Activated effector memory CD4-positive, alpha-beta T cell treated with Interleukin-2 at 50 U/mL for 16 hours (primary cell): Measurements from ENCODE around the gene TMEM38A.
"Not testable (repeated sequence)": the region's sequence is repeated elsewhere in the genome, so short reads cannot be mapped to it uniquely, and the experiment has no call there.

Source experiments
- DNase-seq: peaks from one replicate; pipeline ENCODE4 v3.0.0-alpha.2; 2020

Gene TMEM38A

DNA sequence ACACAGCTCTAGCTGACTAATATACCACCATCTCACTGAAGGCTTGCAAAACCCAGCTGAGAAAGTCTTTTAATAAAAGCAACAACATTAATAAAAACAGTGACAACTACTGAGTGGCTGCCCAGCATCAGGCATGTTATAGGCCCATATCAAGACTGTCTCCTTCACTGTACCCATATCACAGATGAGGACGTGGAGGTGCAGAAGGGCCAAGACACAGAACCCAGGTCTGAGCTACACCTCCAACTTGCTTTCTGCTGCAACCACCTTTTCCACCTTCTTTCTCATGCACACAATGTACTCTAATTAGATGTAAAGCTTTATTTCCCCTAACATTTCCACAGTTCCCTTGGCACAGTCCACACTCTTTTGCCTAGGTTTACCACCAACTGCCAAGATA, 22.3 kb upstream of the TMEM38A start:
- DNase-seq, result no peak

DNA sequence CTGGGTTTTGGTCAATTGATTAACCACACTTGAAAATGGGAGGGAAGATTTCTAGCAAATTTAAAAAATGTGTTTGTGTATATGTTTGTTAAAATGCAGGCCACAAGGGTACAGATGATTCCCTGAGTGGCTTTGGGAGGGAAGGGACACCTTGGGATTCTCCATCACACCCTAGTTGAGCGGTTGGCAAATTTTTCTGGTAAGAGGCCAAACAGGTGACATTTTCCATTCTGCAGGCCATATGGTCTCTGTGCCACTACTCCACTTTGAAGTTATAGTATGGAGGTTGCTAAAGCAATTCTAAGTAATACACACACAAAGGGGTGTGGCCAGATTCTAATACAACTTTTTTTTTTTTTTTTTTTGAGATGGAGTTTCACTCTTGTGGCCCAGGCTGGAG, 20.0 kb upstream of the TMEM38A start:
- DNase-seq, result no peak

DNA sequence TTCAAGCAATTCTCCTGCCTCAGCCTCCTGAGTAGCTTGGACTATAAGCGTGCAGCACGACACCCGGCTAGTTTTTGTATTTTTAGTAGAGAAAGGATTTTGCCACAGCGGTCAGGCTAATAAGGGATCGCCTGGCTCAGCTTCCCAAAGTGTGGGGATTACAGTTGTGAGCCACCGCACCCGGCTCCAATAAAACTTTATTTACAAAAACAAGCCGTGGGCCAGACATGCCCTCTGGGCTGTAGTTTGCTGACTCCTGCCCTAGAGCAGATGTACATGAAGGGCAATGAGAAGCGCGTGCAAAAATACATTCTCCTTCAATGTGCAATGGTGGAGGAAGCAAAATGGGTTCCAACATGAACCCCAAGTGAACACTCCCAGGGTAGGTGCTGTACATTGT, 19.2 kb upstream of the TMEM38A start:
- no peak for DNase-seq

DNA sequence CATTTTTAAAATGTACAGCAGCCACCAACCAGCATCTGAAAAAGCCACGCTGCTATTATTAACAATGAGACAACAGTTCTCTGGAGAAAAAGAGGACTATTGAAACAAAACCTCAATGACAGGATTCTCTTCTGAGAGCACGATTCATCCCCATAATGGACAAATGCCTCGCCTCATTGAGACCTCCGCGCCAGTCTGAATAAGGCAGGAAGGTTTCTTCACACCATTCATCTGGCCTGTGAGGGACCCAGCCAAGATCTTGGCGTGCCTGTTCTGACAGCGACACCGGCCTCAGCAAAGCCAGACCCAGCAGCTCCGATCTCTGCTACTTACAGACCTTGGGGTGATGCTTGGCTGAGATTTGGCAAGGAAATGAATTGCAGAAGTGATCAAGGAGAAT, 15.8 kb upstream of the TMEM38A start:
- no peak for DNase-seq

DNA sequence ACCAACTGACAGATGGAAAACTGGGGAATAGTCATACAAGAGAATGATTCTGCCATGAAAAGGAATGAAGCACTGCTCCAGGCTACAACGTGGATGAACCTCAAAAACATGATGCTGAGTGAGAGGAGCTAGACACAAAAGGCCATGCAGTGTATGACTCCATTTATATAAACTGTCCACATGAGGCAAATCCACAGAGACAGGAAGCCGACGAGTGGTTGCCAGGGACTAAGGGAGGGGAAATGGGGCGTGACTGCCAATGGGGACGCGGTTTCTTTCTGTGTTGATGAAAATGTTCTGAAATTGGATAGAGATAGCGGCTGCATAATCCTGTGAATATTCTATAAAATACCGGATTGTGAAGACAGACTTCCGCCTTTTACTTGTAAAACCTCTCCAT, 11.2 kb upstream of the TMEM38A start:
- DNase-seq, result no peak

DNA sequence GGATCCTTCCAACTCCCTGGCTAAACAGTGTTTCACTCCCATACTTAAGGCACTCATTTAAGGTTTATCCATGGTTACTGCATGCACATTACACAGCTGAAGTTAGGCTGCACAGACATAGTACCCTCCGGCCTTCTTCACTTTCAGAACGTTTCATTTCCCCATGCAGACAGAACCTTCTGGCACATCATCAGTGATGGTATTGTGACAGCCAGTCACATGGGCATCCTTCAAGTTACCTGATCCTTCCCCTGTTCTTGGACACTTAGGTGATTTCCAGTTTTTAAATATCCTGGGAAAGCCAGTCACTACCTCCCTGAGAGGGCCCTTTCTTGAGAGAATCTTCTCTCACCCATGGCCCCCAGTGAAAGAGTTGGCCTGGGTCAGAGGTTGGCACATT, 10.1 kb upstream of the TMEM38A start:
- no peak for DNase-seq

DNA sequence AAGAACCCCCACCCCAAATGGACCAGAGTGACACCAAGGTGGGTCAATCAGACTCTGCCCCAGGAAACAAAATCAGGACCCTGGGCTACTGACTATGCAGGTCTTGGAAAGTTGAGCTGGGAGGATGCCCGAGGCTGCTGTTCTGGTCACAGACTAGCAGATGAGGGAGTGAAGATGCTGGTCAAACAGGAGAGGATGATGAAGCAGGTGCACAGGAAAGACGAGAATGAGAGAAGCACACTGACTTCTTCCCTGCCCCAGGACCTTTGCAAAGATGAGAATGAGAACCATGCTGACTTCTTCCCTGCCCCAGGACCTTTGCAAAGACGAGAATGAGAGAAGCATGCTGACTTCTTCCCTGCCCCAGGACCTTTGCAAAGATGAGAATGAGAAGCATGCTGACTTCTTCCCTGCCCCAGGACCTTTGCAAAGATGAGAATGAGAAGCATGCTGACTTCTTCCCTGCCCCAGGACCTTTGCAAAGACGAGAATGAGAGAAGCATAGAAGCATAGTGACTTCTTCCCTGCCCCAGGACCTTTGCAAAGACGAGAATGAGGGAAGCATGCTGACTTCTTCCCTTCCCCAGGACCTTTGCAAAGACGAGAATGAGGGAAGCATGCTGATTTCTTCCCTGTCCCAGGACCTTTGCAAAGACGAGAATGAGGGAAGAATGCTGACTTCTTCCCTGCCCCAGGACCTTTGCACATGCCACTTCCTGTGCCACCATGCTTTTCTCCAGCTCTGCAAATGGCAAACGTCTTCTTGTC, 9.3 kb upstream of the TMEM38A start:
- not testable (repeated sequence) for DNase-seq

DNA sequence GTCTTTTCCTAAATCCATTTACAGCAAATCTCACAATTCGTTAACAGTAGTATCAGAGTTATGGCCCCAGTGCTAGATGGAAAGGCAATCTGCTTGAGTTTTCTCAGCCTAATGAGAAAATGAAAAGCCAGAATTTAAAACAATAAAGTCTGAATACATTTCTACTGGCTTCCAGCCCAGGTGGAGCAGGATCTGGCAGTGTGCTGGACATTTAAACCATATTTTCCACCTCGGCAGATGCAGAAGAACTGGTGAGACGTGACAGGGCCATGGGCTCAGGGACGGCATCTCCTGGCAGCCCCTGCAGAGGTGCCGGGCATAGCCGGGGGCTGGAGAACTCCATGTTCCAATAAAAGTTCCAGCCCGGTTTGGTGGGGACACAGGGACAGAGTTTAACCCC, 8.1 kb upstream of the TMEM38A start:
- DNase-seq, result no peak

DNA sequence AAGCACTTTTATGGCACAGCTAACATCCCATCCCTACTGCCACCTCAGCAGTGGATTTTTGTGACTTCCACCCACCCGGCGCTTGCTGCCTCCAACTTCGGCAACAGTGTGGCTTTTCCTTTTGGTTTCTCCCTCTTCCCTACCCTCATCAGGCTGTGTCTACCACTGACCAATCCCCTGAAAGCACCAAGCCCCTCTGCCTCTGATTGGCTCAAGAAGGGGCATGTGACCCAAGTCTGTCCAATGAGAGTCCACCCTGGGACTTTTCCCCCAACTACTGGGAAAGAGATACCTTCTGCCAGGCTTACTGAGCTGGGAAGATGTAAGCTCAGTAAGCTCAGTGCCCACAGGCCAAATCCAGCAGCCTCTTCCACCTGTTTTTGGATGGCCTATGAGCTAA, 6.8 kb upstream of the TMEM38A start:
- DNase-seq, result no peak

DNA sequence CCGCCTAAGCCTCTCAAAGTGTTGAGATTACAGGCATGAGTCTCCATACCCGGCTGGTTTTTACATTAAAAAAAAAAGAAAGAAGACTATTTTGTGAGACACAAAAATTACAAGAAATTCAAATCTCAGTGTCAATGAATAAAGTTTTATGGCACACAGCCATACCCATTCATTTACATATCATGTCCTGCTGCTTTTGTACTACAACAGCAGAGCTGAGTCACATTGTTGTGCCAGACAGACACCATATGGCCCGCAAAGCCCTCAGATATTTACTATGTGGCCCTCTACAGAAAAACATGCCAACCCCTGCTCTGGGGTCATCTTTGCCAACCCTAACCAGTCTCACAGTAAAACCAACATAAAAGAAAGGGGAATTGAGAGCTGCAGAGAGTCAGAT, 6.3 kb upstream of the TMEM38A start:
- DNase-seq, result no peak

DNA sequence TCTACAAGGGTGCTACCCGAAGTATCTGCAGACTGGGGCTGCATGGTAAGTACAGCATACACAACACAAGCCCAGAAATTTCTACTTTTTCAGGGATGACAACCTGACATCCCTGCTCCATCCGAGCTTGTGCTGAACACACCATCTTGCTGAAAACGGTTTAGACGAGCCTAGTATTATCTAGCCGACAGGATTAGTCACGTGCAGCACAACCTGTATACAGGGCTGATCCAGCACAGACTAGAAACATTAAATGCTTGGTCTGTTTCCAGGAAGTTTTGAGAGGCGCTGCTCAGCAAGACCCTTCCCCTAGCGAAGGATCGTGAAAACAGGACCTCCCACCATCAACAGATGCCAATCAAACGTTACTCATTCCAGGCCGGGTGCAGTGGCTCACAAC, 5.2 kb upstream of the TMEM38A start:
- no peak for DNase-seq

DNA sequence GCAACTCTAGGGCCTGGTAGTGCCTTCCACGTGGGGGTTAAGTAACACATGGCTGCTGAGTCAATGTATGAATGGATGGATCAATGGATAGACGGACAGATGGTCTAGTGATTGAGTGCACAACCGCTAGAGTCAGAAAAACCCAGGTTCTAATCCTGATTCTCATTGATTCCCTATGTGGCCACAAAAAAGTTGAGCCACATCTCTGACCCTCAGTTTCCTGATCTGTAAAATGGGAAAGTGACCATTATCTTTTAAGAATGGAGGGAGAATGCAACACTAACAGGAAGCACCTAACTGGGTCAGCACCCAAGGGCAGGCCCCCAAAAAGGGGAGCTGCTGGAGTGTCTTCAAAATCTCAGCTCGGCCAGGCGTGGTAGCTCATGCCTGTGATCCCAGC, 3.6 kb upstream of the TMEM38A start:
- no peak for DNase-seq

DNA sequence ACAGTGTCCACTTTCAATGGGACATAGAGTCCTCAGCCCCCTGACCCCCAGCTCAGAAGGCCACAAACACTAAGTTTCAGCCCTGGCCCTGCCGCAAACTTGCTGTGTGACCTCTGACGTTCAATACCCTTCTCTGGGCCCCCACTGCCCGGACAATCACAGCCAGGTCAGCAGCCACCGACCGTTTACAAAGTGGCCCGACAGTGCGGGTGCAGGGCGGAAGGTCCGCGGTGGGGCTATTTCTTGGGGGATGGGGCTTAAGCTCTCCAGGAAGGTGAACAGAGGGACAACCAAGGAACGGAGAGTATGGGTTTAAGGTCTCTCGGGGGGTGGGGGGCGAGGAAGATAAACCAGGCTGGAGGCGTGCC, 1.5 kb upstream of the TMEM38A start:
- DNase-seq, result no peak

DNA sequence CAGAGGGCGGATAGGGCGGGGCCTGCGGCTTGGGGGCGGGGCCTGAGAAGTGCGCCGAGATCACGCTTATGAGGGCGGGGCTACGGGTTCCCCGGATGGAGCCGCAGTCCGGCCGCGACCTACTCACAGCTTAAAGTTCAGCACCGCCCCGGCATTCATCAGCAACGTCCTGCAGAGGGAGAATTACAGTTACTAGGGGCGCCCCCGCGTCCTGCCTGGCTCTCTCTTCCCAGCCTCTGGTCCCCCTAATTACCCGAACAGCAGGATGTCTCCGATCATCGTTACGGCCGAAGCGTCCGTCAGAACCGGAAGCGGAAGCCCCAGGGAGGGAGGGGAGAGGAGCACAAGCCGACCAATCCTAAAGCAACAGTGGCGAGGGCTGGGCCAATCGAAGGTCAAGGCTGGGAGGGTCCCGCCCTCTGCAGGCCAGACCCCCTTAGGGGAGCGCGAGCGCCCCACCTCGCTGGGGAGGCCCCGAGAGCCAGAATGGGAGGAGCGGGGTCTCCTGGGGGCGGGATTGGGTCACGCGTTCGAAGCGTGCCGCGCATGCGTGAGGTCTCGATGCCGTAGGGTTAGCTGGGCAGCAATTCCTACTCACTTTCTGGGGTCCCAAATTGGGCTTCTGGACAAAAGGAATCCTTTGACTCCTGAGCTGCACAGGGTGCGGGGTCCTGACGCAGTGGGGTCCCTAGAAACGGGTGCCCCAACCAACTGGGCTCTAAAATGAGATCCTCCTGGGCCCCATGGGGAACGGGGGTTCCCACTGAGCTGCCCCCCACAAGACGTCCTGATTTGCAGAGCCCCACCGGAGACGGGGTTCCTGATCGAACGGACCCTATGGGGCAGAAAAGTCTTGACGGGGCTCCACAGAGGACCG, 869 bp upstream of the TMEM38A start, which contains the start of gene SMIM7:
SMIM7 (minus strand) TSS at position 313 of the 877 bp plus-strand sequence; CDS start at position 279, 34 bp downstream.
- DNase-seq, result peak; percentile 99

DNA sequence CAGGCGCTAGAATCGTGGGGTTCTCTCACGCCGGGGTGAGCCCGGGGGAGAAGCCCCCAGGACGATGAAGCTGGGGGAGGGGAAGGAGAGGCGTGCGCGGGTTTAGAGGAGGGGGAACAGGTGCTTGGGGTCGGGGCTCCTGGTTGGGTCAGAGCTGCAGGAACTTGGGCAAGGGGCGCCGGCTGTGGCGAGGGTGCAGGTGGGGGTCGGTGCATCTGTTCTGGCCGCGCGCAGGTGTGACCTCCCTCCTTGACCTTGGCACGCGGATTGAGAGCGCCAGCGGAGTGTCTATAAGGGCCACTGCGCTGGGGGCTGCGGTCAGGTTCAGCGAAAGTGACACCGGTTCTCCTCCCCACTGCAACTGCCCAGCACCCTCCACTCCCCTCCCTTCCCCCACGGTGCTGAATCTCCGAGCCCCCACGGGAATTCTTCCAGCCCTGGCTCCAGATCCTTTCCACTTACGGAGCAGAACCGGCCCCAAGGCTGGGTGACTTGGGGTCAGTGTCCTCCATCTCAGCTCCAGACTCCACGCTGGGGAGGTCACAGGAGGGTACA, 618 bp downstream of the TMEM38A start:
- DNase-seq, result no peak

DNA sequence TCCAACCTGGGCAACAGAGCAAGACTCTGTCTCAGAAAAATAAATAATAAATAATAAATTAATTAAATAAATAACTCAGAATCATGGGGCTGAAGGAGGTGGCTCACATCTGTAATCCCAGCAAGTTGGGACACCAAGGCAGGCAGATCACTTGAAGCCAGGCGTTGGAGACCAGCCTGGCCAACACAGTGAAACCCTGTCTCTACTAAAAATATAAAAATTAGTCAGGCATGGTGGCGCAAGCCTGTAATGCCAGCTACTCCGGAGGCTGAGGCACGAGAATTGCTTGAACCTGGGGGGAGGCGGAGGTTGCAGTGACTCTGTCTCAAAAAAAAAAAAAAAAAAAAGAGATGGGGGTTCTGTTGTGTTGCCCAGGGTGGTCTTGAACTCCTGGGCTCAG, 7.2 kb downstream of the TMEM38A start:
- no peak for DNase-seq

DNA sequence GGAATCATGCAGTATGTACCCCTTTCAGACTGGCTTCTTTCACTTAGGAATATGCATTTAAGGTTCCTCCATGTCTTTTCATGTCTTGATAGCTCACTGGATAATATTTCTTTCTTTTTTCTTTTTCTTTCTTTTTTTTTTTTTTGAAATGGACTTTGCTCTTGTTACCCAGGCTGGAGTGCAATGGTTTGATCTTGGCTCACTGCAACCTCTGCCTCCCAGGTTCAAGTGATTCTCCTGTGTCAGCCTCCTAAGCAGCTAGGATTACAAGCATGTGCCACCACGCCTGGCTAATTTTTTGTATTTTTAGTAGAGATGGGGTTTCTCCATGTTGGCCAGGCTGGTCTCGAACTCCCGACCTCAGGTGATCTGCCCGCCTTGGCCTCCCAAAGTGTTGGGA, 7.8 kb downstream of the TMEM38A start:
- not testable (repeated sequence) for DNase-seq

DNA sequence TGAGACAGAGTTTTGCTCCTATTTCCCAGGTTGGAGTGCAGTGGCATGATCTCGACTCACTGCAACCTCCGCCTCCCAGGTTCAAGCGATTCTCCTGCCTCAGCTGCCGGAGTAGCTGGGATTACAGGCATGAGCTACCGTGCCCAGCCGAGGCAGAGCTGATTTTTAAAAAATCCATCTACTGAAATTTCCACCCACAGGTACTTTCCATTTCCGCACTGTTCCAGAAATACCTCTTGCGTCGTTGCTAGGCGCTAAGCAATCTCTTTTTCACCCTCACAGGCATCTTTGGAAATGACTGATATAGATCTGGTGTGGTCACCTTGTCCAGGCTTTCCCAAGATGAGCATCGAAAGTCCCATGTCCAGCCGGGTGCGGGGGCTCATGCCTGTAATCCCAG, 9.4 kb downstream of the TMEM38A start:
- DNase-seq, result no peak

DNA sequence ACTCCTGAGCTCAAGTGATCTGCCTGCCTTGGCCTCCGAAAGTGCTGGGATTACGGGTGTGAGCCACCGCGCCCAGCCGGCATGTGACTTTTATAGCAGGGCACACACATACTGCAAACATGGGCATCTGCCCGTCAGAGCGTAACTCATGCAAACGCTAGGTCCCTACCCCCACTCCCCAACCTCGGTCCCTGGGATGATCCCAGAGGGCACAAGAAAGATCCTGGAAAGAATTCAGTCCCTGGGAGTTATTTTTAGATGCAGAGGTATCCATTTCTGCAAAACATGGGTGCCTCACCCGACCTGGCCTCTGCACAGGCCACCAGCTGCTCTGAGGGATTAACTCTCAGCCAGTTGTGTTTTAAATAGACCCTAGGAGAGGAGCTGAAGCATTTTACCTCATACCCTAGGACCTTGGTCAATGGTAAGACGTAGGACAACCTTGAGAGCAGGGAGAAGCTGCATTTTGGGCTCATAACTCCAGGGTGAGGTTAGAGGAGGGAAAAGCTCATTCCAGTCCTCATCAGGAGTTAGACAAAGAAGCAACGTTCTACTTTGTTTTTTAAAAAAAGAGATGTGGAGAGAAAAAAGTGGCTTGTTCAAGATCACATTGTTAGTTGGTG, 10.8 kb downstream of the TMEM38A start:
- no peak for DNase-seq

DNA sequence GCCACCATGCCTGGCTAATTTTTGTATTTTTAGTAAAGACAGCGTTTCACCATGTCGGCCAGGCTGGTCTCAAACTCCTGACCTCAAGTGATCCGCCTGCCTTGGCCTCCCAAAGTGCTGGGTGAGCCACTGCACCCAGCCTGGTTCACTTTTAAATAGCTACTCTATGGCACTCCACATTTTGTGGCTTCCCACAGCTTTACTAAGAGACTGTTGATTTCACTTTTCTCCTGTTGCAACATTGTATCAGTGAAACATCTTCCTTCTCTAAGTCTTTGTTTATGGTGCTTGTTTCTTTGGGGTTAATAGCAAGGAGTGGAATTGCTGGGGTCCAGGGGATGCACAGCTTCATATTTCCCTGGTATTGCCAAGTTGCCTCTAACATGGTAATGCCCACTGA, 12.3 kb downstream of the TMEM38A start:
- no peak for DNase-seq

DNA sequence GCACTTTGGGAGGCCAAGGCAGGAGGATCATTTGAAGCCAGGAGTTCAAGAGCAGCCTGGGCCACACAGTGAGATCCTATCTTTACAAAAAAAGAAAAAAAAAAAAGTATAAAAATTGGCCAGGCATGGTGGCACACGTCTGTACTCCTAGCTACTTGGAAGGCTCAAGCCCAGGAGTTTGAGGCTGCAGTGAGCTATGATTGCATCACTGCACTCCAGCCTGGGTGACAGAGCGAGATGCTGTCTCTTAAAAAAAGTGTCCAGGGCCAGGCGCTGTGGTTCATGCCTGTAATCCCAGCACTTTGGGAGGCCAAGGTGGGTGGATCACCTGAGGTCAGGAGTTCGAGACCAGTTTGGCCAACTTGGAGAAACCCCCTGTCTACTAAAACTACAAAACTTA, 12.9 kb downstream of the TMEM38A start:
- not testable (repeated sequence) for DNase-seq

DNA sequence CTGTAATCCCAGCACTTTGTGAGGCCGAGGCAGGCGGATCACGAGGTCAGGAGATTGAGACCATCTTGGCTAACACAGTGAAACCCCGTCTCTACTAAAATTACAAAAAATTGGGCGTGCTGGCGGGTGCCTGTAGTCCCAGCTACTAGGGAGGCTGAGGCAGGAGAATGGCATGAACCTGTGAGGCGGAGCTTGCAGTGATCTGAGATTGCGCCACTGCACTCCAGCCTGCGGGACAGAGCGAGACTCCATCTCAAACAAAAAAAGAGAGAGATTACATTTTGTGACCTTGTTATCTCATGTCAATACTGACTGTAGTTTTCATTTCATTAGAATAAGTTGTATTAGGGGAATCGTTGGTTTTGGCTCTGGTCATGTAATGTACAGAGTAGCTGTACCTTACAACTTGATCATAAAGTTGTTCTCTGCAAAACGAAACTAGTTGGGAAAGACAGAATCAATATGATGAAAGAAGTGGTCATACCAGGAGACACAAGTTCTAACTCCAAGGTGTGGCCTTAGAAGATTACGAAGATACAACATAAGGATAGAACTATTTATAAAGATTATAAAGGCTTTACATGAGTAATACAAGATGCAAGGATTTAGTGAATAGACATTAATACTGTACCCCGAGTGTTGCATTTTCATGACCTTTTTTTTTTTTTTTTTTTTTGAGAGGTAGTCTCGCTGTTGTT, 15.3 kb downstream of the TMEM38A start:
- no peak for DNase-seq

DNA sequence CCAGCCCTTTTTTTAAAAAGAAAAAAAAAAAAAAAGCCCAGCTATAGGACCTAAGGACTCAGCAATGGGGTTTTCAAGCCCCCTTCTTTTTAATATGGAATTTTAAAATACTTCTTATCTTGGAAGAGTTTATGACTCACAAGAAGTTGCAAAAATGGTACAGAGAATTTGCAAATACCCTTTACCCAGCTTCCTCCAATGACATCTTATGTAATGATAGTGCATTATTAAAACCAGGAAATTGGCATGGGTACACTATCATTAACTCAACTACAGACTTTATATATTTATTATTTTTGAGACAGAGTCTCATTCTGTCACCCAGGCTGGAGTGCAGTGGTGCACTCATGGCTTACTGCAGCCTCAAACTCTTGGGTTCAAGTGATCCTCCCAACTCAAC, 16.1 kb downstream of the TMEM38A start:
- no peak for DNase-seq
